HG03432 (cell line): ENCODE results near the gene CWF19L2.
A peak's percentile ranks its signal among the peaks of the same experiment; 100 is the strongest.
"Not testable (repeated sequence)": the region's sequence is repeated elsewhere in the genome, so short reads cannot be mapped to it uniquely, and the experiment has no call there.

ENCODE experiments used
- ATAC-seq: cut with Tn5 transposase; IDR thresholded peaks from one replicate; pipeline ENCODE4 v1.9.1; 2021; ENCODE audit warnings: mild to moderate bottlenecking, moderate library complexity; ENCODE audit not compliant: unreplicated experiment

Gene CWF19L2

GRCh38 chr11:107439586-107440167 lies 17.9 kb downstream of the CWF19L2 start:
- ATAC-seq, result no peak

DNA sequence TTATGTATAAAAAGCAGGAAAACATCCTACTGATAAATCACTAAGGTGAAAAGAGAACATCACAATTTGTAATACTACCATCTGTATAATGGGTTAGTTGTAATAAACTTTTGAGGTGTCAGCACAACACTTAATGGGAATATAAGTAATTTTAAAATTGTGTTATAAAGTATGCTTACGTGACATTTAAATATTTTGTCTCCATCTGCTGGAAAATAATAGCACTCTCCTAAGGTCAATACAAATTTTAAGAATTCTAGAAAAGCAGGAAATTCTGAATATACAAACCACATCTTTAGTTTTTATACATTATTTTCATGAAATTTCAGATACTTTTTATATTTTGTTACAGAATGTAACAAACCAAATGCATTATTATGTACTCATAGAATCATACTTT lies 19.5 kb downstream of the CWF19L2 start:
- no peak for ATAC-seq

- ATAC-seq, result no peak
Observed at GRCh38 chr11:107430525-107430924, 27.1 kb downstream of the CWF19L2 start.

GRCh38 chr11:107427569-107428180 lies 29.9 kb downstream of the CWF19L2 start:
- no peak for ATAC-seq

GRCh38 chr11:107413352-107413751 lies 44.3 kb downstream of the CWF19L2 start:
- no peak for ATAC-seq

GRCh38 chr11:107408762-107409211 lies 48.8 kb downstream of the CWF19L2 start:
- no peak for ATAC-seq

GRCh38 chr11:107405260-107405659 lies 52.4 kb downstream of the CWF19L2 start:
- no peak for ATAC-seq

GRCh38 chr11:107401131-107401530 lies 56.5 kb downstream of the CWF19L2 start:
- not testable (repeated sequence) for ATAC-seq

- ATAC-seq, result no peak
Observed at GRCh38 chr11:107397357-107397756, 60.3 kb downstream of the CWF19L2 start.

GRCh38 chr11:107392611-107393010 lies 65.0 kb downstream of the CWF19L2 start:
- no peak for ATAC-seq

GRCh38 chr11:107390701-107391100 lies 66.9 kb downstream of the CWF19L2 start:
- not testable (repeated sequence) for ATAC-seq

DNA sequence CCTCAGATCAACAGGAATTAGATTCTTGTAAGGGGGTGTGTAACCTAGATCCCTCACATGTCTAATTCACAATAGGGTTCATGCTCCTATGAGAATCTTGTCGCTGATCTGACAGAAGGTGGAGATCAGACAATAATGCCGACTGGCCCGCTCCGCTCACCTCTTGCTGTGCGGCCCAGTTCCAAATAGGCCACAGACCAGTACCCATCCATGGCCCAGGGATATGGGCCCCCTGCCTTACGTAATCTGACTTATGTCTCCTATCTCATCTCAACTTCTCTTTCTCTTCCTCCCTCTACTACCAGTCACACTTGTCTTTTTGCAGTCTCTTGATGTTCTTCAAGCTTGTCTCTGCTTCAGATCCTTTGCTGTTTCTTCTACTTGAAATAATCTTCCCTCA lies 70.0 kb downstream of the CWF19L2 start:
- no peak for ATAC-seq

DNA sequence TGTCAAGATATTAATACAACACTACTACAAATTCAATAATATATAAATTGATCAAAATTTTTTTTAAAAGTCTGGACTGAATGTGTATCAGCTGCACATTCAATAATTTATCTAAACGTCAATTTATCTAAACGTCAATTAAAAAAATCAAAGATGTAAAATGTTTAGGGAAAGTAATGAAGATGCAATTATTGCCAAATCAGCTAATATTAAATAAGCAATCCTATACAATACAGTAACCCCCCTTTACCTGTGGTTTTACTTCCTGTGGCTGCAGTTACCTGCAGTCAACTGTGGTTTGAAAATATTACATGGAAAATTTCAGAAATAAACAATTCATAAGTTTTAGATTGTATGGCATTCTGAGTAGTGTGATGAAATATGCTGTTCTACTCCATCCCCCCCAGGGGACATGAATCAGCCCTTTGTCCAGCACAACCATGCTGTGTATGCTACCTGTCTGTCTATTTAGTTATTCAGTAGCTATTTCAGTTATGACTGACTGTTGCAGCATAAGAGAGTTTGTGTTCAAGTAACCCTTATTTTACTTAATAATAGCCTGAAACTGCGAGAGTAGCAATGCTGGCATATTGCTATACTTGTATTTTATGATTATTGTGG lies 72.2 kb downstream of the CWF19L2 start:
- no peak for ATAC-seq

DNA sequence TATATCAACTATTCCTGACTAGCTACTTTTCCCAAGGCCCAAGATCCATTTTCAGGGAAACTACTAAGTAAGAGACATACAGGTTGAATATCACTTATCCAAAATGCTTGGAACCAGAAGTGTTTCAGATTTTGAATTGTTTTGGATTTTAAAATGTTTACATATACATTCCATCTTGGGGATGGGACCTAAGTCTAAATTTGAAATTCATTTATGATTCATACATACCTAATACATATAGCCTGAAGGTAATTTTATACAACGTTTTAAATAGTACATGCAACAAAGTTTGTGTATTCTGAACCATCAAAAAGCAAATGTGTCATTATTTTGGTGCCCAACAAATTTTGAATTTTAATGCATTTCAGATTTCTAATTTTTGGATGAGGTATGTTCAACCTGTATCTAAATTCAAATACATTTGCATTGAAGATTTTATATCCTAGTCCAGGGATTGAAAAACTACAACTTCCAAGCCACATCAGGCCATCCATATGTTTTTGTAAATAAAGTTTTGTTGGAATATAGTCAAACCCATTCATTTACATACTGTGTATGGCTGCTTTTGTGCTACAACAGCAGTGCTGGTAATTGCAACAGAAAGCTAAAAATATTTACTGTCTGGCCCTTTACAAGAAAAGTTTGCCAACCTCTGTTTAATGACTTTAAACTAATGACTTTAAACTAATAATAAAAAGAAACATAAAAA lies 73.3 kb downstream of the CWF19L2 start:
- no peak for ATAC-seq

DNA sequence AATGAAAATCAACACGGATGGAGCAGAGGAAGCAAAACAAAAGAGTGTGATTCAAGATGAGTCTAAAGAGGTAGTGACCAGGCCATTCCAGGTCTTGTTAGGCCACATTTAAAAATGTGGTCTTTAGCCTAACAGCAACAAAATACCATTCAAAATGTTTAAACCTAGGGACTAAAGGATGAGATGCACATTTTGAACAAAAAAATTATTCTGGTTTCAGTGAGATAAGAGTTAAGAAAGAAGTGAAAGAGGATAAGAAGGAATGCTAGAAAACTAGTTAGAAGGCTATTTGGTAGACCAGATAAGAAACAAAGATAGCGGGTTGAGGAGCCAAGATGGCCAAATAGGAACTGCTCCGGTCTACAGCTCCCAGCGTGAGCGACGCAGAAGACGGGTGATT lies 85.2 kb downstream of the CWF19L2 start:
- ATAC-seq, result no peak

DNA sequence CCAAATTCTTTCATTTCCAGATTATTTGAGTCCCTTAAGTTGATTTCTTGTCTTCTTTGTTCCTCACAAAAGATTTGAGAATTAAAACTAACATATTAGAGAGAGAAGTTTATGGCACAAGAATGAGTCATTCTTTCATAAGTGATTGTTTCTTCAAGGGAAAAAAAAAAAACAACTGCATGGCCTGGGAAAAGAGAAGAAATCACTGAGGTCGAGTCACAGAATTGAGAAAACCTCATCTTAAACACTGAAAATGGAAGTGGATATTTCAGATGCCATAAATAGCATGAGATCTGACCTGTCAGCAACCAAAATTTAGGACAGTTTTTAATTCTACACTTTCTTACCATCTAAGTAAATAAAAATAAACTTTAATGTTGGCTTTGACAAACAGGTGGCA lies 87.2 kb downstream of the CWF19L2 start:
- peak; percentile 50 for ATAC-seq

DNA sequence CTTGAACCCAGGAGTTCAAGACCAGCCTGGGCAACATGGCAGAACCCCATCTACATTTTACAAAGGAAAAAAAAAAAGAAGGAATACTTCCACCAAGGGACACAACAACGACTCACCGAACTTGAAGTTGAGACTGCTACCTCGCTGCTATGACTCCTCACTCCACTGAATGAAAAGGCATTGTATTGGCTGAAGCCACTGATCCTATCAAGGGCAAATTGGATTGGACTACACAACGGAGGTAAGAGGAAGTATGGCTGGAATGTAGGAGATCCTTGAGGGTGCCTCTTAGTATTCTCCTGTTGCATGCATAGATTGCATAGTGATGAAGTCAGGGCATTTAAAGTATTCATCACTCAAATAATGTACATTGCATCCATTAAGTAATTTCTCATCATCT lies 97.9 kb downstream of the CWF19L2 start:
- ATAC-seq, result no peak

- no peak for ATAC-seq
Observed at GRCh38 chr11:107357877-107358276, 99.7 kb downstream of the CWF19L2 start.

DNA sequence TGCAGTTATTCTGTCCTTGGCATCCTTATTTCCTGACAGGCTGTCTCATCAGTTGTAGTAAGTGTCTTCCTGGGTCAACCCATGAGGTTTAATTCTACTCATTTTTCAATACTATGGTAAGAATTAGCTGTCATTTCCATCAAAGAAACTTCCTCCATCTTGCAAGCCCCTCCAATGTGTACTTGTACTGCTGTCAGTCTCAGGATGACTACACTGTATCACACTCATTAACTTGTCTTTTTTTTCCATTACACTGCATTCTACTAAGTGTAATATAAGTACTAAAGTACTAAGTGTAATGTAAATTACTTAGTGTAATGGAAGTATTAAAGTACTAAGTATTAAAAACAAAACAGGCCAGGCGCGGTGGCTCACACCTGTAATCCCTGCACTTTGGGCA lies 102.8 kb downstream of the CWF19L2 start:
- no peak for ATAC-seq

- peak; percentile 78 for ATAC-seq
Observed at GRCh38 chr11:107337917-107338316, 119.7 kb downstream of the CWF19L2 start.

DNA sequence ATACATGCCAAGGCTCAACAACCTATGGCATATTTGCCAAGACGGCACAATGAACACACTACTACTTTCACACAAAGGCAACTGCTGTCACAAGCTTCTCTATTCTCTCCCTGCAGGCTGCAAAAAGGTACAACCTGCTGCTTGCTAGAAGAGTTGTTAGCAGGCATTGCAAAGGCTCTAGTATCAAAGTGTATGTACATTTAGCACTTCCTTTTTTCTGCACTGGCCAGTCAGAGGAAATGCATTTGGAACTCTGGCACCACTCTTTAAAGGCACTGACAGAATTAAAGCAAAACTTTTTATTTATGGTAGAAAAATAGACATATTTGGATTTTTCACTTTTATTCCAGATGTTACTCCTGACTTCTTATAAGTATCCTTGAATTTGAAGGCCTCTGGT lies 125.9 kb downstream of the CWF19L2 start:
- no peak for ATAC-seq

- no peak for ATAC-seq
Observed at GRCh38 chr11:107329164-107329563, 128.5 kb downstream of the CWF19L2 start.
